ENCODE measurements around the gene ALX4. TPM values are rescaled to one million over a fixed set of nuclear protein-coding genes. Genes with fewer than 3 reads are reported as not detected.

ALX4 gene
- total RNA-seq, 1 donor from 2014 or later = not detected

DNA sequence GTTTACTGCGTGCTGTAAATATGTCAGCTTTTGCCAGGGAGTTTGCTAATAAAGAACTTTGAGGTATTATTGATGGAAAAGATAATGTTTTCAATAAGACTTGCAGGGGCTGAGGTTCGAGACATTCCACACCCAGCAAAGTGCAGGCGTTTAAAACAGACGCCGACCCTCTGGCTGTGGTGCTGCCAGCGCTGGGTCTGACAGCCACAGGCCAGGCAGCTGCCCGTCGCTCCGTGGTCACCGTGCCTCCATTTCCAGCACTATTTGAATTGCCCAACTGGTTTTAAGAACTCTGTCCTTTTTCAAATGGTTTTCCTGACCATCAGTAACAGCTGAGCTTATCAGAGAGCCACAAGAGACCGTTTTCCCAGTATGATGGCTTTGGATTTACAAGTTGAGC lies 28.1 kb upstream of the ALX4 start:
- H3K36me3 Mint-ChIP-seq (ENCODE audit: insufficient read depth) = no peaks in the 10 kb centered on the region
- TF ChIP-seq, protein P1, sequence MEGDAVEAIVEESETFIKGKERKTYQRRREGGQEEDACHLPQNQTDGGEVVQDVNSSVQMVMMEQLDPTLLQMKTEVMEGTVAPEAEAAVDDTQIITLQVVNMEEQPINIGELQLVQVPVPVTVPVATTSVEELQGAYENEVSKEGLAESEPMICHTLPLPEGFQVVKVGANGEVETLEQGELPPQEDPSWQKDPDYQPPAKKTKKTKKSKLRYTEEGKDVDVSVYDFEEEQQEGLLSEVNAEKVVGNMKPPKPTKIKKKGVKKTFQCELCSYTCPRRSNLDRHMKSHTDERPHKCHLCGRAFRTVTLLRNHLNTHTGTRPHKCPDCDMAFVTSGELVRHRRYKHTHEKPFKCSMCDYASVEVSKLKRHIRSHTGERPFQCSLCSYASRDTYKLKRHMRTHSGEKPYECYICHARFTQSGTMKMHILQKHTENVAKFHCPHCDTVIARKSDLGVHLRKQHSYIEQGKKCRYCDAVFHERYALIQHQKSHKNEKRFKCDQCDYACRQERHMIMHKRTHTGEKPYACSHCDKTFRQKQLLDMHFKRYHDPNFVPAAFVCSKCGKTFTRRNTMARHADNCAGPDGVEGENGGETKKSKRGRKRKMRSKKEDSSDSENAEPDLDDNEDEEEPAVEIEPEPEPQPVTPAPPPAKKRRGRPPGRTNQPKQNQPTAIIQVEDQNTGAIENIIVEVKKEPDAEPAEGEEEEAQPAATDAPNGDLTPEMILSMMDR (IDR thresholded peaks at IDR 0.05; ENCODE audit: unreplicated experiment) = no peak
- H3K27me3 Mint-ChIP-seq = peaks cover 56% of the 10 kb centered on the region
- peaks cover 2% of the 10 kb centered on the region for H3K4me1 Mint-ChIP-seq (ENCODE audit: low read depth)
- H3K9me3 Mint-ChIP-seq (ENCODE audit: low read depth) = no peaks in the 10 kb centered on the region
- DNase-seq (ENCODE audit: low spot score, unreplicated experiment) = no peak
- H3K4me3 Mint-ChIP-seq (ENCODE audit: low read depth) = no peak overlapping the region
- no peak overlapping the region for H3K27ac Mint-ChIP-seq

DNA sequence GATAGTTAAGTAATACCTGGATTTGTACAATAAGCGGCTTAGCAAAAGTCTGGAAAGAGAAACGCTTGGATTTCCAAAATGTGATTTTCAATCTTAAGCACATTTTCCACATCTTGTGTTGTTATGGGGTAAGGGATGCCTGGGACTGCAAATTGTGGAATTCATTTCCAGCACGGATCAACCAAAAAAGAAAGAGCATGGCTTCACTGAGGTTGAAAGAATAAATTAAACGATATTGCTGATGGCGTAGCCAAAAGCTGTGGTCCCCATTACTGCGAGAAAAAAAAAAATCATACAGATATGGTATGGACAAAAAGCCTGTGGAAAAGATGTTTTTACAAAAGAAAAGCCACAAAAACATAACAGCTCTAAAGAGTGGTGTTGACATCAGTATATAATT lies 26.0 kb upstream of the ALX4 start:
- H3K27ac Mint-ChIP-seq = no peak overlapping the region
- H3K4me3 Mint-ChIP-seq (ENCODE audit: low read depth) = no peak overlapping the region
- peaks cover 2% of the 10 kb centered on the region for H3K4me1 Mint-ChIP-seq (ENCODE audit: low read depth)
- no peak for DNase-seq (ENCODE audit: low spot score, unreplicated experiment)
- H3K36me3 Mint-ChIP-seq (ENCODE audit: insufficient read depth) = no peaks in the 10 kb centered on the region
- TF ChIP-seq, protein P1 (IDR thresholded peaks at IDR 0.05; ENCODE audit: unreplicated experiment) = no peak
- no peaks in the 10 kb centered on the region for H3K9me3 Mint-ChIP-seq (ENCODE audit: low read depth)
- peaks cover 61% of the 10 kb centered on the region for H3K27me3 Mint-ChIP-seq

DNA sequence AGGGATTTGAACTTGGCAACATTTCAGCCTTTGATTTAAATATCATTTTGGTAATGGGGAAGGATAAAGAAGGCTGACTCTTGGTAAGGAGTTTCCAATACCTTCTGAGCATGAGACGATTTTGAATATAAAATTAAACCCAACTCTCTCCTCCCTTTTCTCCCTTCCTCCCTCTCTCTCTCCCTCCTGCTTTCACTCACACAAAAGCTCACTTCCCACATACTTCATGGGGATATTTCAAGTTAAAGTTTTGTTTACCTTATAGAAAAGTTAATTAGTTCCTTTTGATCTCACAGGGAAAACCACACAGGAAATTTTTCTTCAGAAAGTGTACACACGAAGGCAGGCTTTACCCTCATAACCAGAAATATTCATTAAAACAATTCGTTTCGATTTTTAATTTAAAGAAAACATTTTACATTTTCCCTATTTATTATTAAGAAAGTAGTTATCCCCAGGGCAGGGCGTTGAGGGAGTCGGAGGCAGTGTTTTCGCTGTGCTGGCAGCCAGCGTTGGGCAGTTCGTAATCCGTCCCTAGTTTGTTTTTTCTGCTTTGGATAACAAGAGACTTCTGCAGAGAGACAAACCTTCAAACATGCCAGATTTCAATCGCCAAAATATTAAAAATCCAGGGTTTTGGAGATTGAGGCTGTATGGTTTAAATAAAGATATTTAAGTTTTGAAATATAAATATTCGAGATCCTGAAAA lies 25.3 kb upstream of the ALX4 start:
- Mint-ChIP-seq H3K27me3 (peaks cover 66% of the 10 kb centered on the region), H3K4me1 (ENCODE audit: low read depth) (peaks cover 5% of the 10 kb centered on the region), H3K27ac (no peak overlapping the region), H3K4me3 (ENCODE audit: low read depth) (no peak overlapping the region), H3K36me3 (ENCODE audit: insufficient read depth) (no peaks in the 10 kb centered on the region), H3K9me3 (ENCODE audit: low read depth) (no peaks in the 10 kb centered on the region)
- DNase-seq (ENCODE audit: low spot score, unreplicated experiment) = no peak
- TF ChIP-seq, protein P1 (IDR thresholded peaks at IDR 0.05; ENCODE audit: unreplicated experiment) = no peak

DNA sequence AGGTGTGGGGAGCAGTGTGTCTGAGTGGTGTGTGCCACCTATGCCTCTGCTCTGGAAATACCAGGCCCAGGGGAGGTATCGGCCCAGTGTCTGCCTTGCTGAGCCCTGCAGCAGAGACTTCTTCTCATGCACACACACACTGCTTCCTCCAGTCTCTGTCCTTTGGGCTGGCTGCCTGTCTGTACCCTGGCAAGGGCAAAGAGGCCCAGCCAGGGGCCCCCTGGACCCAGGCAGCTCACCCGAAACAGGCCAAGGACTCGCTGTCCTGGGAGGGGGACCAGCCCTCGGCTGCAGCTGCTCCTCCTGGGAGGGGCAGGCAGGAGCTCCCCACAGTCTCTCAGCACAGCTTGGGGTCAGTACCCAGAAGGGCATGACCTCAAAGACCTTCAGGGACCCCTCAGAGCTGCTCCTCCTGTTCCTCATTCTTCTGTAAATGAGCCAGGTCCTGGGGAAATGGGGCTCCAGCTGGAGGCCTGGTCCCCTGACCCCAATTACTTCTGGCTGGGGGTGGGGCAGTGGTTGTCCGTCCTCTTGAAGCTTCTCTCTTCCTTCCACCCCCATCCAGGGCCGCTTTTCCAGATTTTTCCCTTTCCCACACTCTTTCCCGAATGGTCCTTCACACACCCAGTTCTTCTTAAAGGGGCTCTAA lies 24.5 kb upstream of the ALX4 start:
- Mint-ChIP-seq H3K9me3 (ENCODE audit: low read depth) (no peaks in the 10 kb centered on the region), H3K4me1 (ENCODE audit: low read depth) (peaks cover 5% of the 10 kb centered on the region), H3K36me3 (ENCODE audit: insufficient read depth) (no peaks in the 10 kb centered on the region), H3K27ac (no peak overlapping the region), H3K27me3 (peaks cover 69% of the 10 kb centered on the region), H3K4me3 (ENCODE audit: low read depth) (no peak overlapping the region)
- DNase-seq (ENCODE audit: low spot score, unreplicated experiment) = no peak
- TF ChIP-seq, protein P1 (IDR thresholded peaks at IDR 0.05; ENCODE audit: unreplicated experiment) = no peak

DNA sequence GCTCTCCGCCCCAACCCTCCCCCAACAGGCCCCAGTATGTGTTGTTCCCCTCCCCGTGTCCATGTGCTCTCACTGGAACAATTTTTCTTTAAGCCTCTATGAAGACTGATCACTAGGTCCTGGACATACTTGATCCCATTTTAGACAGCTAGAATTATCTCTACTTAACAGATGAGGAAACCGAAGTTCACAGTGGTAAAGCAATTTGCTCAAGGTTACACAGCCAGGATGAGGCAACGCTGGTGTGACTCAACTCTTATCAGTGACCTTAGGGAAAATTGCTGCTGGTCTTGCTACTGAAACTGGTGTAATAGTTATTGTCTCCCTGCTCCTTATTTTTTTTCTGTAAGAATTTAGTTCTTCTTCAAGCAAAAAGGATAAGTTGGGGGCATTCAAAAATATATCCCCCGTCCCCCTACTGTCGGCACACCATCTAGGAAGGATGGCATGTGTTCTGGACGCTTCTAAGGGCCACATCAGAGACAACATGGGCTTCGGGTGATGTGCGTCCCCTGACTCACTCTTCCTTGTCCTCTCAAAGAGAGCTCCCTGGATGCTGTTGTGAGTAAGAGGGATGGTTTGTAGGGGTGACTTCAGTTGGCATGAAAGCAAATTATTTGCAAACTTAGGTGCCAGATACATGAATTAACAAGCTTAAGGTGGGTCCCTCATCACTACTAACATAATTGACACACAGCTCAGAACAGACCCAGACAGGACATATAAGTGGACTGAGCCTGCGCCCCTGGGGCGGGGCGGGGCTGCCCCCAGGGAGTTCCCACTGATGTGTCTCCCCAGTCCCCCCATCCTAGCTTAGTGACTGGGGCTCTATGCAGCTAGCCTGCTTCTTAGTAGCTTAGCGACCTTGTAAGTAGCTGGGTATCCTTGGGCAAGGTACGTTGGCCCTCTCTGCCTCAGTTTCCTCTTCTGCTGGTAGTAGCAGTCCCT lies 23.6 kb upstream of the ALX4 start:
- TF ChIP-seq, protein P1 (IDR thresholded peaks at IDR 0.05; ENCODE audit: unreplicated experiment) = no peak
- no peaks in the 10 kb centered on the region for H3K36me3 Mint-ChIP-seq (ENCODE audit: insufficient read depth)
- H3K4me3 Mint-ChIP-seq (ENCODE audit: low read depth) = no peak overlapping the region
- H3K9me3 Mint-ChIP-seq (ENCODE audit: low read depth) = no peaks in the 10 kb centered on the region
- H3K27me3 Mint-ChIP-seq = peaks cover 69% of the 10 kb centered on the region
- peaks cover 3% of the 10 kb centered on the region for H3K4me1 Mint-ChIP-seq (ENCODE audit: low read depth)
- DNase-seq (ENCODE audit: low spot score, unreplicated experiment) = no peak
- H3K27ac Mint-ChIP-seq = no peak overlapping the region
